Karpas-422 (cell line): ENCODE results near the gene DSCAM. TPM values are rescaled to one million over a fixed set of nuclear protein-coding genes. Genes with fewer than 3 reads are reported as not detected.

Experiments used
- DNase-seq: peaks from one replicate; pipeline ENCODE4 v3.0.0-alpha.2; 2015
- H2AFZ ChIP-seq: fragments of 200-600 bp; sonication (generic); 2 replicates; pipeline ENCODE4 v1.6.1; 2014; ENCODE audit warnings: antibody characterized with exemption, low read length, mixed read lengths
- H3K27ac ChIP-seq: fragments of 200-600 bp; sonication (generic); 2 replicates; pipeline ENCODE4 v1.5.1; 2014; ENCODE audit warnings: mild to moderate bottlenecking, low read length, moderate library complexity
- H3K27me3 ChIP-seq: fragments of 200-600 bp; sonication (generic); 2 replicates; pipeline ENCODE4 v1.6.1; 2014; ENCODE audit warnings: low read length, mixed read lengths
- H3K36me3 ChIP-seq: fragments of 200-600 bp; sonication (generic); 2 replicates; pipeline ENCODE4 v1.6.1; 2014; ENCODE audit warnings: low read length, mixed read lengths; ENCODE audit not compliant: insufficient read depth
- H3K4me1 ChIP-seq: fragments of 200-600 bp; sonication (generic); 2 replicates; pipeline ENCODE4 v1.6.1; 2014; ENCODE audit warnings: mild to moderate bottlenecking, low read length, mixed read lengths
- H3K4me2 ChIP-seq: fragments of 200-600 bp; sonication (generic); 2 replicates; pipeline ENCODE4 v1.6.1; 2014; ENCODE audit warnings: low read length, low read depth, mild to moderate bottlenecking; ENCODE audit not compliant: poor library complexity, severe bottlenecking
- H3K4me3 ChIP-seq: fragments of 200-600 bp; sonication (generic); 2 replicates; pipeline ENCODE4 v1.5.1; 2014; ENCODE audit warnings: mild to moderate bottlenecking, antibody characterized with exemption, low read length, mixed read lengths
- H3K79me2 ChIP-seq: fragments of 200-600 bp; sonication (generic); 2 replicates; pipeline ENCODE4 v1.6.1; 2014; ENCODE audit warnings: mild to moderate bottlenecking, low read length, mixed read lengths
- H3K9ac ChIP-seq: fragments of 200-600 bp; sonication (generic); 2 replicates; pipeline ENCODE4 v1.6.0; 2014; ENCODE audit warnings: low read length
- H3K9me2 ChIP-seq: fragments of 200-600 bp; sonication (generic), shearing (Covaris generic); replicated peaks from 2 replicates; pipeline ENCODE4 v1.6.0; 2014; ENCODE audit warnings: mild to moderate bottlenecking, low read length, moderate library complexity; ENCODE audit not compliant: insufficient read depth
- H3K9me3 ChIP-seq: fragments of 300-700, 200-600 bp; sonication (generic); 2 replicates; pipeline ENCODE4 v1.6.1; 2014; ENCODE audit warnings: low read length, mixed read lengths
- H4K20me1 ChIP-seq: fragments of 200-600 bp; sonication (generic); 2 replicates; pipeline ENCODE4 v1.6.1; 2014; ENCODE audit warnings: mild to moderate bottlenecking, antibody characterized with exemption, low read length, low read depth; ENCODE audit not compliant: insufficient read depth
- total RNA-seq: library from RNA; depleted of rRNA; stranded (reverse); fragments of >200 nt; shearing (Covaris generic); gene quantifications from 2 replicates; pipeline ENCODE4 v1.2.3, GENCODE V29; 2014; ENCODE audit warnings: low replicate concordance

The DSCAM gene
- total RNA-seq, 1 experiment from 2014 or later, result not detected

DNA sequence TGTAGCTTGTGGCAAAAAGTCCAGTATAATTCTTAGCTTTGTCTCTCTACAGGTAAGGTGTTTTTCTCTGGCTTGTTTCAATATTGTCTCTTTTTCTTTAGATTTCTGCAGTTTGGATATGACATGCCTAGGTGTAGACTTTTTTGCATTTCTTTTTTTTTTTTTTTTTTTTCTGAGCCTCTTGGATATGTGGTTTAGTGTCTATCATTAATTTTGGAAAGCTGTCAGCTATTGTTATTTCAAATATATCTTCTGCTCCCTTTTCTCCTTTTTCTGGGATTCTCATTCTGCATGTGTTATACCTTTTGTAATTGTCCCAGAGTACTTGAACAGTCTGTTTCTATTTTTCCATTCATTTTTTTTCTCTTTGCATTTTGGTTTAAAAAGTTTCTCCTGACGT, 243.2 kb downstream of the DSCAM start:
- no peak overlapping the region for H2AFZ ChIP-seq
- H3K27me3 ChIP-seq, result no peaks in the 10 kb centered on the region
- H3K4me1 ChIP-seq, result no peaks in the 10 kb centered on the region
- no peak overlapping the region for H3K9ac ChIP-seq
- H3K9me3 ChIP-seq, result peaks cover 39% of the 10 kb centered on the region
- H3K36me3 ChIP-seq, result no peaks in the 10 kb centered on the region
- no peak for DNase-seq
- no peaks in the 10 kb centered on the region for H3K79me2 ChIP-seq
- H3K9me2 ChIP-seq, result no peaks in the 10 kb centered on the region
- no peak overlapping the region for H3K4me3 ChIP-seq
- no peak overlapping the region for H3K27ac ChIP-seq
- no peaks in the 10 kb centered on the region for H4K20me1 ChIP-seq
- no peak overlapping the region for H3K4me2 ChIP-seq

DNA sequence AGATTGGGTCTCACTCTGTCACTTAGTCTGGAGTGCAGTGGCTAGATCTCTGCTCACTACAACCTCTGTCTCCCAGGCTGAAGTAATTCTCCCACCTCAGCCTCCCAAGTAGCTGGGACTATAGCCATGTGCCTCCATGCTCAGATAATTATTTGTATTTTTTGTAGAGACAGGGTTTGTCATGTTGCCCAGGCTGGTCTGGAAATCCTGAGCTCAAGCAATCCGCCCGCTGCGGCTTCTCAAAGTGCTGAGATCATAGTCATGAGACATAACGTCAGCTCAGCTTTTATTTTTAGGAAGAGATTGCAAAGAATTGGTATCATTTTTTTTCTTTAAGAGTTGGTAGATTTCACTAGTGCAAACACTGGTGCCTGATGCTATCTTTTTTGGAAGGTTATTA, 244.9 kb downstream of the DSCAM start:
- Histone ChIP-seq H3K27me3 (no peaks in the 10 kb centered on the region), H3K36me3 (no peaks in the 10 kb centered on the region), H3K9me3 (peaks cover 38% of the 10 kb centered on the region), H3K4me2 (no peak overlapping the region), H2AFZ (no peak overlapping the region), H3K79me2 (no peaks in the 10 kb centered on the region), H3K27ac (no peak overlapping the region), H3K9ac (no peak overlapping the region), H3K9me2 (no peaks in the 10 kb centered on the region), H3K4me1 (no peaks in the 10 kb centered on the region), H4K20me1 (no peaks in the 10 kb centered on the region), H3K4me3 (no peak overlapping the region)
- DNase-seq, result no peak

DNA sequence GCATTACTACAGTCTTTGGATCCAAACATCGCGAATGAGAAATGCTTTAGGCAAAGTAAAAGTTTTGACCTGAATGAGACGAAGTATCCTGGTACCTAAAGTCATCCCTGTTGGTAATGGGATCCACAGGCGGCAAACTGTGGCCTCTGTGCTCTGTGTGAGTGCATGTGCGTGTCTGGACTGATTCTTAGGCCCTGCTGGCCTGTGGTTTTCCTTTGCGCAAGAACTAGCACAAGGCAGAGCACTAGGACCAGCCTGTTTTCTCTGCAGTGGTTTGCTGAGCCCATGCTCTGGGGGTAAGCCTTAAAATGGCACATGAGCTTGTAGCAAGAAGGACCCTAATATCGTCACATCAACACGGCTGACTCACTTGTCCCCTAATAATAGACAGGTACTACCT, 251.2 kb downstream of the DSCAM start:
- Histone ChIP-seq H3K4me1 (no peaks in the 10 kb centered on the region), H4K20me1 (no peaks in the 10 kb centered on the region), H3K27me3 (no peaks in the 10 kb centered on the region), H3K4me3 (no peak overlapping the region), H3K9me3 (peaks cover 42% of the 10 kb centered on the region), H3K4me2 (no peak overlapping the region), H3K9ac (no peak overlapping the region), H3K27ac (no peak overlapping the region), H3K79me2 (no peaks in the 10 kb centered on the region), H3K9me2 (no peaks in the 10 kb centered on the region), H3K36me3 (no peaks in the 10 kb centered on the region), H2AFZ (no peak overlapping the region)
- DNase-seq, result no peak

DNA sequence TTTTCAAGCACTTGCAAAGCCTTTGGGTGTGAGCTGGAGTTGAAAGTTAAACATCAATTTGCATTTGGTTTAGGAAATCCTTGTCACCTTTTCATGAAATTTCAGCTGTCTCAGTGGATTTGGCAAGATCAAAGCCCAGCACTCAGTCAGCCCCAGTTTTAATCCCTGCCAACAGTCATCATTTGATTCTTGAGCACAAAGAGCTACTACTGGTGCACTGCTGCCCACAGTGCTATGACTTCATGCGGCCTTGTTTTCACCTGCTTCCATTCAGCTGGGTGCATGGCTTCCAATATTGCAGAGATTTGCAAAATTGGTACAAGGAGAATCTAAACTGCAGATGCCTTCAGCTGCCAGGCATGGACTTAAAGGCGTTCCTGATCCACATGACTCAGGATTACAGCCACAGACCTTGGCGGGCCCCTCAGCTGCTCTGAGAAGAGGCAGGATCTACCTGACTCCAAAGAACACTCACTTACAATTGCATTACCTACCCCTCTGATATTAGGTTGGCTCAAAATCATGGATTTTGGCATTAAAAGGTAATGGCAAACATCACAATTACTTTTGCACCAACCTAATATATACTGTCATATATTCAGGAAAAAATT, 259.1 kb downstream of the DSCAM start:
- peaks cover 9% of the 10 kb centered on the region for H3K9me3 ChIP-seq
- no peak overlapping the region for H3K27ac ChIP-seq
- H3K27me3 ChIP-seq, result no peaks in the 10 kb centered on the region
- no peaks in the 10 kb centered on the region for H3K9me2 ChIP-seq
- H4K20me1 ChIP-seq, result no peaks in the 10 kb centered on the region
- H3K9ac ChIP-seq, result no peak overlapping the region
- DNase-seq, result no peak
- no peak overlapping the region for H3K4me3 ChIP-seq
- H3K4me2 ChIP-seq, result no peak overlapping the region
- no peaks in the 10 kb centered on the region for H3K36me3 ChIP-seq
- no peaks in the 10 kb centered on the region for H3K79me2 ChIP-seq
- H3K4me1 ChIP-seq, result no peaks in the 10 kb centered on the region
- H2AFZ ChIP-seq, result no peak overlapping the region

DNA sequence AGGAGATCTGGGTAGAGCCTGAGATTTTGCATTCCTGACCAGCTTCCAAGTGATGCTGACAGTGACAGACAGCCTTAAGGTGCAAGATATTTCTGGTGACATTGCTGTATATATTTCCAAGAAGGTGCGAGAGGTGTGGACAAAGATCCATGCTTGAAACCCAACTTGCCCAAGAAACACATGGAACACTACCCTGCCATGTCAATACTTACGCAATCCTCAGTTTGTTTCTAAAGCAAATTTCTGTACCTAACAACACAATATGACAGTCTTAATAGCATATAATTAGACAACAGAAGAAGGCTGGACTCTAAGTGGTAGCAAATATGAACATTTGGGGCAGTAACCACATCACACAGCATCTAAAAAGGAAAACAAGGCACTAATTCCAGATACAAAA, 260.4 kb downstream of the DSCAM start:
- Histone ChIP-seq H3K4me1 (no peaks in the 10 kb centered on the region), H3K9ac (no peak overlapping the region), H3K27ac (no peak overlapping the region), H4K20me1 (no peaks in the 10 kb centered on the region), H3K9me2 (no peaks in the 10 kb centered on the region), H3K36me3 (no peaks in the 10 kb centered on the region), H3K4me3 (no peak overlapping the region), H3K9me3 (peaks cover 3% of the 10 kb centered on the region; the same call in 1 of the 2 replicates), H3K27me3 (no peaks in the 10 kb centered on the region), H2AFZ (no peak overlapping the region), H3K4me2 (no peak overlapping the region), H3K79me2 (no peaks in the 10 kb centered on the region)
- no peak for DNase-seq

DNA sequence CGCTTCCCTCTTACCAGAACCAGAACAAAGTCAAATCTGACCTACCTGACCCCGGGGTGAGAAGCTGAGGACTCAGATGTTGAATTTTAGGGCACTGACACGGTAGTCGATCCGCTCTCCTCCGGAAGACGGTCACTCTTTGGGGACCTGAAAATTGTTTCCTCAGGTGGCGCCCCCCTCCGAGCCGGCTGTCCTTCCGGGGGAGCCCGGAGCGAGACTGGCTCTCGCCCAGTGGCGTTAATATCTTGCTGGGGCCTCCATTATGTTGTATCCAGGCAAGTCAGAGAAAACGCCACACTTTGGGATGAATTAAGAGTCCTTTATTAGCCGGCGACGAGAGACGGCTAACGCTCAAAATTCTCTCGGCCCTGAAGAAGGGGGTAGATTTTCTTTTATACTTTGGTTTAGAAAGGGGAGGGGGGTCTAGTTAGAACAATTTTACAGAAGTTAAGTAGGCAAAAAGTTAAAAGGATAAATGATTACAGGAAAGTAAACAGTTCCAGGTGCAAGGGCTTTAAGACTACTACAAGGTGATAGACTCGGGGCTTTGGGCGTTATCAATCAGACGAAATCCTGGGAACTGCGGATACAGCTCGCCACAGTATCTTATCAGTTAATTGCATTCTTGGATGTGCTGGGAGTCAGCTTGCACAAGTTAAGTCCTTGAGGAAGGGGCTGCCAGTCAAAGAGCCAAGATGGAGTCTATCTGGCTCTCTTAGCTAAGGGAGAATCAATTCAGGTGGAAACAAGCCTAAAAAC, 269.5 kb downstream of the DSCAM start:
- DNase-seq, result no peak
- no peak overlapping the region for H3K4me3 ChIP-seq
- no peaks in the 10 kb centered on the region for H4K20me1 ChIP-seq
- peaks cover 18% of the 10 kb centered on the region for H3K9me3 ChIP-seq
- no peak overlapping the region for H3K27ac ChIP-seq
- H3K9me2 ChIP-seq, result no peaks in the 10 kb centered on the region
- no peaks in the 10 kb centered on the region for H3K27me3 ChIP-seq
- H3K4me1 ChIP-seq, result no peaks in the 10 kb centered on the region
- no peaks in the 10 kb centered on the region for H3K36me3 ChIP-seq
- no peak overlapping the region for H3K4me2 ChIP-seq
- no peaks in the 10 kb centered on the region for H3K79me2 ChIP-seq
- no peak overlapping the region for H3K9ac ChIP-seq
- H2AFZ ChIP-seq, result no peak overlapping the region

DNA sequence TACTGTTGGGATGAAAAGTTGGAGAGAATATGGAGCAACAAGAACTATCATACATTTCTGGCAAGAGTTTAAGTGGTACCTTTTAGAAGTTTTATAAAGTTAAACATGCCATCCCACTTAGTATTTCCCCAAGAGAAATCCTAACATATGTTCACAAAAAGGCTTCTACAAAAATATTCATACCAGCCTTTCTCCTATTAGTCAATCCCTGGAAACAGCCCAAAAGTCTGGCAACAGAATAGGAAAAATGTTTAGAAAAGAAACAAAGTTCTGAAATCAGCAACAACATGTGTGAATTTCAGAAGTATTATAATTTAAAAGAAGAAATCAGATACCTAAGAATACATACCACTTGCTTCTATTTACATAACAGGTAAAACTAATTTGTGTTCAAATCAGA, 271.0 kb downstream of the DSCAM start:
- Histone ChIP-seq H3K4me3 (no peak overlapping the region), H3K4me1 (no peaks in the 10 kb centered on the region), H3K27ac (no peak overlapping the region), H3K27me3 (no peaks in the 10 kb centered on the region), H3K9me3 (peaks cover 22% of the 10 kb centered on the region), H3K79me2 (no peaks in the 10 kb centered on the region), H4K20me1 (no peaks in the 10 kb centered on the region), H3K9ac (no peak overlapping the region), H3K4me2 (no peak overlapping the region), H3K9me2 (no peaks in the 10 kb centered on the region), H3K36me3 (no peaks in the 10 kb centered on the region), H2AFZ (no peak overlapping the region)
- no peak for DNase-seq

DNA sequence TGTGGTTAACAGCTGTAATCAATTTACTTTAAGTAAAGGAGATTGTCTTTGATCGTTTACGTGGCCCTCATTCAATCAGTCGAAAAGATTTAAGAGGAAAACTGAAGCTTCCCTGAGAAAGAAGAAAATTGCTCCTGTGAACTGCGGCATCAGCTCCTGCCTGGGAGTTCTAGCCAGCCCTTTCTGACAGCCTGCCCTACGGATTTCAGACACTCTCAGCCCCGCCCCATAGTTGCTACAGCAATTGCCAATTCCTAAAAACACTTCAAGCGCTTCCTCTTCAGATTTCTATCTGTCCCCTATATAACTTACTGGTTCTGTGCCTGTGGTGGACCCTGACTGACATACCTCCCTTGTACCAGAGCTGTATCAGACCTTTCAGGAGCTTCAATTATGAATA, 277.6 kb downstream of the DSCAM start:
- Histone ChIP-seq H3K4me1 (no peaks in the 10 kb centered on the region), H3K27me3 (no peaks in the 10 kb centered on the region), H3K9ac (no peak overlapping the region), H3K9me3 (peaks cover 27% of the 10 kb centered on the region), H3K9me2 (no peaks in the 10 kb centered on the region), H4K20me1 (no peaks in the 10 kb centered on the region), H2AFZ (no peak overlapping the region), H3K4me3 (no peak overlapping the region), H3K79me2 (no peaks in the 10 kb centered on the region), H3K27ac (no peak overlapping the region), H3K4me2 (no peak overlapping the region), H3K36me3 (no peaks in the 10 kb centered on the region)
- no peak for DNase-seq
